ENCODE data around the gene RBMX. TPM values are rescaled to one million over a fixed set of nuclear protein-coding genes. Genes with fewer than 3 reads are reported as not detected.

RBMX gene
- total RNA-seq, 2 donors from 2014 or later, result 239 TPM

DNA sequence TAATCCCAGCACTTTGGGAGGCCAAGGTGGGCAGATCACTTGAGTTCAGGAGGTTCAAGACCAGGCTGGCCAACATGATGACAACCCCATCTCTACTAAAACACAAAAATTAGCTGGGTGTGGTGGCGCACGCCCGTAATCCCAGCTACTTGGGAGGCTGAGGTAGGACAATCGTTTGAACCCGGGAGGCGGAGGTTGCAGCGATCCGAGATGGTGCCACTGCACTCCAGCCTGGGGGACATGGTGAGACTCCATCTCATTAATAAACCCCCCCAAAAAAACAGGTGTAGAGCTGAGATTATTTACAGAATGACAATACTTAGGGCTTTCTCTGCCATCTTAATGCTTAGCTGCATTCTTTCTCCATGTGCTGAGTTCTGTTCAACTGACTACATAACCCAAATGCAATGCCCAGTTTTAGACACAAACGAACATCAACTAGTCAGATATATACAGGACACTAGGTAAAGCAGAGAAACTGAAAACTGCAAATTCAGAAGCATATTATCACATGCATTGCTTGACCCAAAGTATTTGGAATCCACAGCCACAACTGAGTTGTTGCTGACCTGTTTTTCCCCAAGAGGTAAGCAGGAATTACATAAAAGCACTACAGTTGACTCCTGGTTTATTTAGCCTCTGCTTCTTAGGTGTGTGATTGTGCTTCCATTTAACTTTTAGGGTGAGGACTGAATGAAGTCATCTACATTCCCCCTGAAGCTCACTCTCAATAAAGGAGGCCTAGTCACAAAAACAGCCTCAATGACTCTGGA is 12.1 kb downstream of the RBMX start:
- Mint-ChIP-seq H3K36me3 (ENCODE audit: low read depth) (peaks cover 2% of the 10 kb centered on the region), H3K4me1 (peaks cover 16% of the 10 kb centered on the region), H3K4me3 (no peak overlapping the region), H3K27ac (no peak overlapping the region), H3K27me3 (no peaks in the 10 kb centered on the region)
- ATAC-seq, result no peak
- no peak for DNase-seq
- H3K9me3 ChIP-seq (ENCODE audit: control insufficient read depth, low read length, poor library complexity, severe bottlenecking), result no peaks in the 10 kb centered on the region

DNA sequence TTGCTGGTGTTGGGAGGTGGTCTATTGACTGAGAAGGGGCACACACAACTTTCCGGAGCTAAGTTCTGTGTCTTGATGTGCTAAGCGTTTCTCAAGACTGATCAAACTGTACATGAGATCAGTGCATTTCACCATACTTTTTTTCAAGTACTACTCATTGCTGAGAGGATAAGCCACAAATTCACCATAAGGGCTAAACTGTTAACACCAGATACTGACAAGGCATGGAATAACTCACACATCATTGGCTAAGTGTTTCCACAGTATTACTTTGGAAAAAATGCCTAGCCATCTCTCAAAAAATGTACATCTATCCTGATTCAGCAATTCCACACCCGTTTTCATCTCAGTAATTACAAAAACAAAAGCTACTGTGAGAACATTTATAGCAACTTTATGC is 13.0 kb downstream of the RBMX start:
- H3K9me3 ChIP-seq (ENCODE audit: control insufficient read depth, low read length, poor library complexity, severe bottlenecking), result no peaks in the 10 kb centered on the region
- H3K4me1 Mint-ChIP-seq, result peaks cover 16% of the 10 kb centered on the region
- H3K27ac Mint-ChIP-seq, result no peak overlapping the region
- H3K27me3 Mint-ChIP-seq, result no peaks in the 10 kb centered on the region
- DNase-seq (no peak), ATAC-seq (peak; percentile 32)
- peaks cover 2% of the 10 kb centered on the region for H3K36me3 Mint-ChIP-seq (ENCODE audit: low read depth)
- peak overlapping the region; percentile 59 for H3K4me3 Mint-ChIP-seq

DNA sequence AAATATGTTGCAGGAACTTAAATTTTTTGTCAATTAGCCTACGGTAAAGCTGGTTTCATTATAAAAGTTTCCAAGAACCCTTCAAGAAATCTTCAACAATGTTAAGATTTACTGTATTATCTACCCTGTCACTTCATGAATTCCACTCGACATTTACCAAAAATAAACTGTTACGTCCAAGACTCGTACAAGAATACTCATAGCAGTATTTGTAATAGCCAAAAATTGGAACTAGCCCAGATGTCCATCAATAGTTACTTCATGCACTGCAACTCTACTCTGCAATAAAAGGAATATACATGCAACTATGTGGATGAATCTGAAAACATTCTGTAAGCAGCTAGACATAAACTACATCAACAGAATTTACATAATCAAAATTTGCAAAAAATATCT is 13.4 kb downstream of the RBMX start:
- Mint-ChIP-seq H3K36me3 (ENCODE audit: low read depth) (peaks cover 2% of the 10 kb centered on the region), H3K4me1 (peaks cover 16% of the 10 kb centered on the region), H3K27ac (peak overlapping the region; percentile 75), H3K27me3 (no peaks in the 10 kb centered on the region), H3K4me3 (peak overlapping the region; percentile 59)
- DNase-seq (no peak), ATAC-seq (peak; percentile 24)
- H3K9me3 ChIP-seq (ENCODE audit: control insufficient read depth, low read length, poor library complexity, severe bottlenecking), result no peaks in the 10 kb centered on the region

DNA sequence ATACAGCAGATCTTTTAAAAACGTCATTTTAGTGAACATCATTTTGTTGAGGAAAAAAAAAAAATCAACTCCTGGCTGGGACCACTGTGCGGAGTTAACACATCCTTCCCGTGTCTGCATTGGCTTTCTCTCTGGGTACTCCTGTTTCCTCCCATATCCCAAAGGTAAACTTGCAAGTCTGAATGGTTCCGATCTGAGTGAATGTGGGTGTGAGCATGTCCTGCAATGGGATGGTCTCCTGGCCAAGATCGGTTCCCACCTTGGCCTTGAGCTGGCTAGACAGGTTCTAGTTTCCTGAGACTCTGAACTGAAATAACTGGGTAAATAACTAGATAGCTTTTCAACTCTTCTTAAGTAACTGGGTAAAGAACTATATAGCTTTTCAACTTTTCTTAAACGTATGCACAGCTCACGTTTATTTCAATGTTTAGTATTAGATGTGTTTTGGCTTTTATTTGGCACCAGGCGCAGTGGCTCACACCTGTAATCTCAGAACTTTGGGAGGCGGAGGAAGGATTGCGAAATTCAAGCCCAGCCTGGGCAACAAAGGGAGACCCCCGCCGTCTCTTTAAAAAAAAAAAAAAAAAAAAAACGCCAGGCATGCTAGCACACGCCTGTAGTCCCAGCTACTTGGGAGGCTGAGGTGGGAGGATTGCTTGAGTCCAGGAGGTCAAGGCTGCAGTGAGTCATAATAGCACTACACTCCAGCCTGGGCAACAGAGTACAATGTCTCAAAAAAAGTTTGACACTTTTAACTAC is 14.0 kb downstream of the RBMX start:
- DNase-seq (no peak), ATAC-seq (no peak)
- H3K36me3 Mint-ChIP-seq (ENCODE audit: low read depth), result peaks cover 4% of the 10 kb centered on the region
- H3K9me3 ChIP-seq (ENCODE audit: control insufficient read depth, low read length, poor library complexity, severe bottlenecking), result no peaks in the 10 kb centered on the region
- H3K27me3 Mint-ChIP-seq, result no peaks in the 10 kb centered on the region
- peak overlapping the region; percentile 69 for H3K4me3 Mint-ChIP-seq
- H3K4me1 Mint-ChIP-seq, result peaks cover 14% of the 10 kb centered on the region
- peak overlapping the region; percentile 75 for H3K27ac Mint-ChIP-seq

DNA sequence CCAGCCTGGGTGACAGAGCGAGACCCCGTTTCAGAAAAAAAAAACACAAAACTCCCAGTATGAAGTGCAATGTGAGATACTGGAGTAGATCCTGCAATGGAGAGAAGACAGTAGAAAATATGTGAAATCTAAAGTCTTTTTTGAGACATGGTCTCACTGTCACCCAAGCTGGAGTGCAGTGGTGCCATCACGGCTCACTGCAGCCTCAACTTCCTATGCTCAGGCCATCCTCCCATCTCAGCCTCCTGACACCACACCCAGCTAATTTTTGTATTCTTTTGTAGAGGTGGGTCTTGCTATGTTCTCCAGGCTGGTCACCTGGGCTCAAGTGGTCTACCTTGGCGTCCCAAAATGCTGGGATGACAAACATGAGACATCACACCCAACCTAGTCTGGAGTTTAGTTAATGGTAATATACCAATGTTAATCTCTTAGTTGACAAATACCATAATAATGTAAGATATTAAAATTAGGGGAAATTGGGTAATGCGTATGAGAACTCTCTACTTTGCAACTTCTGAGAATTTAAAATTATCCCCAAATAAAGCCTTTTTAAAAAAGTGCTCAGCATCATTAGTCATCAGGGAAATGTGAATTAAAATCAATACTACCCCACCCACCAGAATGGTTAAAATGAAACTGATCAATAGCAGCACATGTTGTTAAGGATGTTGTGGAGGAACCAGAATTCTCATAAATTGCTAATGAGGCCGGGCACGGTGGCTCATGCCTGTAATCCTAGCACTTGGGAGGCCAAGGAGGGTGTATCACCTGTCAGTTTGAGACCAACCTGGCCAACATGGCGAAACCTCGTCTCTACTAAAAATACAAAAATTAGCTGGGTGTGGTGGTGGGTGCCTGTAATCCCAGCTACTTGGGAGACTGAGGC is 15.0 kb downstream of the RBMX start:
- peak; percentile 12 for ATAC-seq
- Mint-ChIP-seq H3K4me1 (peaks cover 14% of the 10 kb centered on the region), H3K4me3 (no peak overlapping the region), H3K36me3 (ENCODE audit: low read depth) (peaks cover 4% of the 10 kb centered on the region), H3K27ac (peak overlapping the region; percentile 75), H3K27me3 (no peaks in the 10 kb centered on the region)
- no peaks in the 10 kb centered on the region for H3K9me3 ChIP-seq (ENCODE audit: control insufficient read depth, low read length, poor library complexity, severe bottlenecking)
- DNase-seq, result no peak

DNA sequence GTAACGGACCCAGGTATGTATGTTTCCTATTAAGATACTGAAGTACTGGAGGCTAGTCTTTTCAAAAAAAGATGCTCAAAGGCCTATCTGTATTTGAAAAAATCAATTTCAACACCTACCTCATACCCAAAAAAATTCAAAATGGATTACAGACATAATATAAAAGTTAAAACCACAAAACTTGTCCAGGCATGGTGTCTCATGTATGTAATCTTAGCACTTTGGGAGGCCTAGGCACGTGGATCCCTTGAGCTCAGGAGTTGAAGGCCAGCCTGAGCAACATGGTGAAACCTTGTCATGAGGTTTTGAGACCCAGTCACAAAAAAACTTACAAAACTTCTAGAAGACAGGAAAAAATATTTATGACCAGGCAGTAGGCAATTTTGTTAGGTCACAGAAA is 16.7 kb downstream of the RBMX start:
- Mint-ChIP-seq H3K4me3 (no peak overlapping the region), H3K36me3 (ENCODE audit: low read depth) (peaks cover 5% of the 10 kb centered on the region), H3K27ac (peak overlapping the region; percentile 24), H3K27me3 (no peaks in the 10 kb centered on the region), H3K4me1 (peaks cover 9% of the 10 kb centered on the region)
- ATAC-seq (no peak), DNase-seq (no peak)
- no peaks in the 10 kb centered on the region for H3K9me3 ChIP-seq (ENCODE audit: control insufficient read depth, low read length, poor library complexity, severe bottlenecking)

DNA sequence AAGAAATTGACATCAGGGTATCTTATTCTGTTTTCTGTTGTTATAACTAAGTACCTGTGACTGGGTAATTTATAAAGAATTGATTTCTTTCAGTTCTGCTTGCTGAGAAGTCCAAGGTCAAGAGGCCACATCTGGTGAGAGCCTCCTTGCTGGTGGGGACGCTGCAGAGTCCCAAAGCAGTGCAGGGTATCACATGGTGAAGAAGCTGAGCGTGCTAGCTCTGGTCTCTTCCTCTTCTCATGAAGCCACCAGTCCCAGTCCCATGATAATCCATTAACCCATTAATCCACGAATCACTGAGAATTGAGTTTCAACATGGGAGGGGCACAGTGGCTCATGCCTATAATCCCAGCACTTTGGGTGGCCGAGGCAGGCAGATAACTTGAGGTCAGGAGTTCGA is 18.0 kb downstream of the RBMX start:
- peak overlapping the region; percentile 24 for H3K27ac Mint-ChIP-seq
- H3K4me3 Mint-ChIP-seq, result no peak overlapping the region
- no peaks in the 10 kb centered on the region for H3K9me3 ChIP-seq (ENCODE audit: control insufficient read depth, low read length, poor library complexity, severe bottlenecking)
- ATAC-seq (no peak), DNase-seq (no peak)
- peaks cover 12% of the 10 kb centered on the region for H3K36me3 Mint-ChIP-seq (ENCODE audit: low read depth)
- no peaks in the 10 kb centered on the region for H3K27me3 Mint-ChIP-seq
- H3K4me1 Mint-ChIP-seq, result peaks cover 18% of the 10 kb centered on the region

DNA sequence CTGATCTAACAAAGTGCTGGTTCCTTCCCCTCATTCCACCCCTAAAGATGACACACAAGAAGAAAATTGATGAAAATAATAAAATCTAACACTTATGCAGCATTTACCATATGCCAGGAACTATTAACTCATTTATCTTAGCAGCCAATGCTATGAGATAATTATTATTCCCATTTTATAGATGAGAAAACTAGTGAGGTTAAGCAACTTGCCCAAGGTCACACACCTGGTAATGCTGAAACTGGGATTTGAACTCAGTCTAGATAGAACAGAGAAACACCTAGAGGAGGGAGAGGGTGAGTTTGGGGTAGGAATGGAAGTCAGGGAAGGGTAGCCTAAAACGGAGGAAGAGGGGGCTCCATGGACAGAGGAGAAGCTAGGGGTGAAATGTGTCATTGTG is 18.6 kb downstream of the RBMX start:
- no peak for DNase-seq
- H3K4me1 Mint-ChIP-seq, result peaks cover 15% of the 10 kb centered on the region
- no peaks in the 10 kb centered on the region for H3K9me3 ChIP-seq (ENCODE audit: control insufficient read depth, low read length, poor library complexity, severe bottlenecking)
- peaks cover 12% of the 10 kb centered on the region for H3K36me3 Mint-ChIP-seq (ENCODE audit: low read depth)
- H3K27me3 Mint-ChIP-seq, result no peaks in the 10 kb centered on the region
- H3K27ac Mint-ChIP-seq, result peak overlapping the region; percentile 62
- H3K4me3 Mint-ChIP-seq, result no peak overlapping the region
- no peak for ATAC-seq

DNA sequence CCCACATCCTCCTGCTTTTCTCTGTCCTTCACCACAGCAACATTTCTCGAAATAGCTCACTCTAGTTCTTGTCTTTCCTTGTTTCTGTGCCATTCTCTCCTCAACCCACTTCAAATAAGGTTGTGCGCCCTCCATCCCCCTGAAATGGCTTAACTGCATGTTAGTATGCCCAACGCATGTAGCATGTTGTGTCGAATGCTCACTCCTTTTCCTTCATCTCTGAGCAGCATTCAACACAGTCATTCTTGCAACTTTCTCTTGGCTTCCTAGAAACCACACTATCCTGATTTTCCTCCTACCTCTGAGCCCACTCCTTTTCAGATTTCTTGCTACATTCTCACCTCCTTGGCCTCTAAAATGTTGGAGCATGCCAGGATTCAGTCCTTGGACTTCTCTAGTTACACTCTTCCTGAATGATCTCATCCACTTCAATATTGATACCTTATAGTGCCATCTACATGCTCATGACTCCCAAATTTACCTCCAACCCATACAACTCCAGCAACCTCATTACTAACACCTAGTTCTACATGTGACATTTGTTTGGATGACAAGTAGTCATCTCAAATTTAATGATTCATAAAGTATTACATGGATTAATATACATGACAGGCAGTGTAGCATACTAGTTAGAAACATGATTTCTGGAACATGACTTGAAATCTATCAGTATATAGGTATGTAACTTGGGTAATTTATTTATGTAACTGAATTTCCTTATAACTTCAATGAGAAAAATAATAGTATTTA is 22.3 kb downstream of the RBMX start:
- no peak overlapping the region for H3K4me3 Mint-ChIP-seq
- no peak for ATAC-seq
- H3K9me3 ChIP-seq (ENCODE audit: control insufficient read depth, low read length, poor library complexity, severe bottlenecking), result no peaks in the 10 kb centered on the region
- H3K36me3 Mint-ChIP-seq (ENCODE audit: low read depth), result peaks cover 18% of the 10 kb centered on the region
- H3K4me1 Mint-ChIP-seq, result peaks cover 18% of the 10 kb centered on the region
- DNase-seq, result no peak
- H3K27me3 Mint-ChIP-seq, result no peaks in the 10 kb centered on the region
- H3K27ac Mint-ChIP-seq, result no peak overlapping the region

DNA sequence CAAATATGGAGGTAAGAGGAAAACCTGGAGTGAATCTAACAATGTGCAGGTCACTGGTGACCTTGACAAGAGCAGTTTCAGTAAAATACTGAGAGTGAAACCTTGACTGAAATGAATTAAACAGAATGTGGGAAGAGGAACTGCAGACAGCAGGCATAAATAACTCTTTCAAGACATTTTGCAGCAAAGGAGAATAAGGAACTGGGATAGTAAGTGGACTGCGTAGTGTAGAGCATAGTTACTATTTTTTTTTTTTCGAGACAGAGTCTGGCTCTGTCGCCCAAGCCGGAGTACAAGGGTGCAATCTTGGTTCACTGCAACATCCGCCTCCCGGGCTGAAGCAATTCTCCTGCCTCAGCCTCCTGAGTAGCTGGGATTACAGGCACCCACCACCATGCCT is 24.0 kb downstream of the RBMX start:
- DNase-seq (no peak), ATAC-seq (no peak)
- Mint-ChIP-seq H3K27me3 (no peaks in the 10 kb centered on the region), H3K4me3 (no peak overlapping the region), H3K36me3 (ENCODE audit: low read depth) (peaks cover 16% of the 10 kb centered on the region), H3K27ac (peak overlapping the region; percentile 73), H3K4me1 (peaks cover 16% of the 10 kb centered on the region)
- no peaks in the 10 kb centered on the region for H3K9me3 ChIP-seq (ENCODE audit: control insufficient read depth, low read length, poor library complexity, severe bottlenecking)

DNA sequence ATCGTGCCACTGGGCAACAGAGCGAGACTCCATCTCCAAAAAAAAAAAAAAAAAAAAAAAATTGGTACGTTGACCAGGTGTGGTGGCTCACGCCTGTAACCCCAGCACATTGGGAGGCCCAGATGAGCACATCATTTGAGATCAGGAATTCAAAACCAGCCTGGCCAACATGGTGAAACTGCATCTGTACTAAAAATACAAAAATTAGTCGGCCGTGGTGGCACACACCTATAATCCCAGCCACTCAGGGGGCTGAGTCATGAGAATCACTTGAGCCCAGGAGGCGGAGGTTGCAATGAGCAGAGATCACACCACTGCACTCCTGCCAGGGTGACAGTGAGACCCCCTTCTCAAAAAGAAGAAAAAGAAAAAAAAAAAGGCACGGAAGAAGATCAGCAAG is 24.5 kb downstream of the RBMX start:
- H3K9me3 ChIP-seq (ENCODE audit: control insufficient read depth, low read length, poor library complexity, severe bottlenecking), result no peaks in the 10 kb centered on the region
- H3K27me3 Mint-ChIP-seq, result no peaks in the 10 kb centered on the region
- no peak overlapping the region for H3K4me3 Mint-ChIP-seq
- H3K27ac Mint-ChIP-seq, result peak overlapping the region; percentile 73
- ATAC-seq (no peak), DNase-seq (no peak)
- peaks cover 17% of the 10 kb centered on the region for H3K36me3 Mint-ChIP-seq (ENCODE audit: low read depth)
- H3K4me1 Mint-ChIP-seq, result peaks cover 17% of the 10 kb centered on the region

DNA sequence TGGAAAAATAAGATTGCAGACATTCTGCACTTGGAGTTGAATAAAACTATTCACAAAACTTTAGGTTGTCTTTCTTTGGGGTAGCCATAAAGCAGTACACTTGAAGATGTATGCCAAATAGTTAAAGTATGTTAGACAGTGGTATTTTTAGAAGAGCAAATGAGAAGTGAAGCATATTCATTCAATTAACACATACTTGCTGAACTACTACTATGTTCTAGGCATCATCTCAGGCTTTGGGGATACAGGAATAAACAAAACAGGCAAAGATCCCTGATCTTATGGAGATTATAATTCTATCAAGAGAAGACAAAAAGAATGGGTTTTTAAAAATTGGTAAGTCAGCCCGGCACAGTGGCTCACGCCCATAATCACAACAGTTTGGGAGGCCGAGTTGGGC is 29.0 kb downstream of the RBMX start:
- no peaks in the 10 kb centered on the region for H3K27me3 Mint-ChIP-seq
- H3K36me3 Mint-ChIP-seq (ENCODE audit: low read depth), result peaks cover 7% of the 10 kb centered on the region
- no peak overlapping the region for H3K27ac Mint-ChIP-seq
- DNase-seq (no peak), ATAC-seq (no peak)
- no peaks in the 10 kb centered on the region for H3K9me3 ChIP-seq (ENCODE audit: control insufficient read depth, low read length, poor library complexity, severe bottlenecking)
- H3K4me1 Mint-ChIP-seq, result peaks cover 7% of the 10 kb centered on the region
- no peak overlapping the region for H3K4me3 Mint-ChIP-seq

Measured in T-helper 17 cell (primary cell).